WI38 (cell line): ENCODE data around the gene BARHL2.

Experiments
- H3K4me3 ChIP-seq: 2 replicates; pipeline ENCODE4 v1.5.1; 2011; ENCODE audit warnings: low read depth, mild to moderate bottlenecking, control low read depth, low read length
- TF ChIP-seq, protein P1 (sequence below): IDR thresholded peaks from 2 replicates; pipeline ENCODE4 v1.5.1; 2012; ENCODE audit warnings: low read depth, mild to moderate bottlenecking, control low read depth, low read length

The BARHL2 gene

DNA sequence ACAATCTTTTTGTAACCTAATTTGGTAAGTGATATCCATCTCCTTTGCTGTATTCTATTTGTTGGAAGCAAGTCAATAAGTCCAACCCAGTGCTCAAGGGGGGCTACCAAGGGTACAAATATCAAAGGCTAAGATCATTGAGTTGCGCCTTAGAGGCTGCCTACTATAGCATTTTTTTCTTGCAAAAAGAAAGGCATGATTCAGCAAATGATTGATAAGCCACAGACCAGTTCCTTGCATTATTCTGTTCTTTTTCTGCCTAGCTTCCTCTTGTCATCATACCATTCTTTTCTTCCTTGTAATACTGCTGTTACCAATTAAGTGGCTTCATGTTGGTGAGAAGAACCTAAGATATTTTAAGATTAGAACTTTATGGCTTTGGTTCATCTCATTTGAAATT is 29.8 kb upstream of the BARHL2 start:
- TF ChIP-seq, protein P1, sequence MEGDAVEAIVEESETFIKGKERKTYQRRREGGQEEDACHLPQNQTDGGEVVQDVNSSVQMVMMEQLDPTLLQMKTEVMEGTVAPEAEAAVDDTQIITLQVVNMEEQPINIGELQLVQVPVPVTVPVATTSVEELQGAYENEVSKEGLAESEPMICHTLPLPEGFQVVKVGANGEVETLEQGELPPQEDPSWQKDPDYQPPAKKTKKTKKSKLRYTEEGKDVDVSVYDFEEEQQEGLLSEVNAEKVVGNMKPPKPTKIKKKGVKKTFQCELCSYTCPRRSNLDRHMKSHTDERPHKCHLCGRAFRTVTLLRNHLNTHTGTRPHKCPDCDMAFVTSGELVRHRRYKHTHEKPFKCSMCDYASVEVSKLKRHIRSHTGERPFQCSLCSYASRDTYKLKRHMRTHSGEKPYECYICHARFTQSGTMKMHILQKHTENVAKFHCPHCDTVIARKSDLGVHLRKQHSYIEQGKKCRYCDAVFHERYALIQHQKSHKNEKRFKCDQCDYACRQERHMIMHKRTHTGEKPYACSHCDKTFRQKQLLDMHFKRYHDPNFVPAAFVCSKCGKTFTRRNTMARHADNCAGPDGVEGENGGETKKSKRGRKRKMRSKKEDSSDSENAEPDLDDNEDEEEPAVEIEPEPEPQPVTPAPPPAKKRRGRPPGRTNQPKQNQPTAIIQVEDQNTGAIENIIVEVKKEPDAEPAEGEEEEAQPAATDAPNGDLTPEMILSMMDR = no peak
- H3K4me3 ChIP-seq = no peak overlapping the region

DNA sequence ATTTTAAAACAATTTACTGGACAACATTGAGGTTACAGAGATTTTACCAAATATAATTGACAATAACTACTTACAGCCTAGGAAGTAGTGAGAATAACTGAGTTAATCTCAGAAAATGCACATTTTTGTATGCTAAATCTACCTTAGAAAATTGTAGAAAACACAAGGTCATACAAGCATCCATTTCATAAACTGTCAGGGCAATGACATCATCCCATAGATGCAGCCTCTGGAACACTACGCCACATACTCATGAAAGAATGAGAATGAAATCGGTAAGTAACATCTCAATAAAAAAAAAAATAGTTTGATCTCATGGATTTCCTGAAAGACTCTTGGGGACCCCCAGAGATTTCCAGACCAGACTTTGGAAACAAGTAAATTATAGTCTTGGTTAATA is 28.9 kb upstream of the BARHL2 start:
- TF ChIP-seq, protein P1 = no peak
- no peak overlapping the region for H3K4me3 ChIP-seq

DNA sequence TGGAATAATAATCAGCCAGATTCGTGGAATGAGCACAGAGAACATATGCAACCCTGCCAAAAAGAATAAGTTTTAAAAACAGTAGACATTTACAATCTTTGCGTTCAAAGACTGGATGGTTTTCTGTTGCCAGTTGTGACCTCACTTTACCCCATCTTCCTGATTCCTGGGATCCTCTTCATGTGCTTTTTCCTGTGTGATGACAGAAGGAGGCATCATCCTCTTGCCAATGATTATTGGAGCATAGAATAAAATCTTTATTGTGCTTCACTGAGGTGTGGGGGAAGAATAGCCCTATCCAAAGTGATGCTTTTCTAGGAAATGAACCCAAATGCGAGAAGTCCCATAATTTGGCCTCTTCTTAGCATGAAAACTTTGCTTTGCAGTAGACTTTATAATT is 15.0 kb upstream of the BARHL2 start:
- no peak overlapping the region for H3K4me3 ChIP-seq
- TF ChIP-seq, protein P1 = no peak

DNA sequence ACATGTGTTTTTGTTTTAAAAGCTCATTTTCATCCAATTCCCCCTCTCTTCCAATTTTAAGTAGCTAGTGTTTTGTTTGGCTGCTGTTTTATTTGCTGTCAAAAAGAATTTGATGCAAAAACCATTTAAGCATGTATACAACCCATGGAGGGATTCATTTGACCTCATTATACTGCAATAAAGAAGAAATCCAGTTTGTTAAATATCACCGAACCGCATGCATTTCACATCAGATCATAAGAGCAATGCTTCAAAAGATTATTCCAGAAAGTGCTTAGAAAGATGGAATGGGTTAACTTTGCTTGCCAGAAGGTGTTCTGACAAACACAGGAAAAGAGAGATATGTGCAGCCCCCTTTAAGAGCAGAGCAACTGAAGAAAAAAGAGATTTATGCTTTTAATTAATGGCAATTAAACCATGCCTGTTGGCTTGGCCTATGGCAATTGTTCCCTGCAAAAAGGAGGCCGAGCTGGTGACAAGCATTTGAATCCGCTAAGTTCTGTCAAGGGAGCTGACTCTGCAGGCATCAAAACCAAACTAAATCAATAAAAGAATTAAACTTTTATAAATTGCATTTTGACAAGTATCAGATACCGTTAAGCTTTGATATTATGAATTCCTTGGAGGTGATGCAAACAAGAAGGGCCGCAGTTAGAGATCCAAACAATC is 14.4 kb upstream of the BARHL2 start:
- TF ChIP-seq, protein P1 = no peak
- H3K4me3 ChIP-seq = no peak overlapping the region

DNA sequence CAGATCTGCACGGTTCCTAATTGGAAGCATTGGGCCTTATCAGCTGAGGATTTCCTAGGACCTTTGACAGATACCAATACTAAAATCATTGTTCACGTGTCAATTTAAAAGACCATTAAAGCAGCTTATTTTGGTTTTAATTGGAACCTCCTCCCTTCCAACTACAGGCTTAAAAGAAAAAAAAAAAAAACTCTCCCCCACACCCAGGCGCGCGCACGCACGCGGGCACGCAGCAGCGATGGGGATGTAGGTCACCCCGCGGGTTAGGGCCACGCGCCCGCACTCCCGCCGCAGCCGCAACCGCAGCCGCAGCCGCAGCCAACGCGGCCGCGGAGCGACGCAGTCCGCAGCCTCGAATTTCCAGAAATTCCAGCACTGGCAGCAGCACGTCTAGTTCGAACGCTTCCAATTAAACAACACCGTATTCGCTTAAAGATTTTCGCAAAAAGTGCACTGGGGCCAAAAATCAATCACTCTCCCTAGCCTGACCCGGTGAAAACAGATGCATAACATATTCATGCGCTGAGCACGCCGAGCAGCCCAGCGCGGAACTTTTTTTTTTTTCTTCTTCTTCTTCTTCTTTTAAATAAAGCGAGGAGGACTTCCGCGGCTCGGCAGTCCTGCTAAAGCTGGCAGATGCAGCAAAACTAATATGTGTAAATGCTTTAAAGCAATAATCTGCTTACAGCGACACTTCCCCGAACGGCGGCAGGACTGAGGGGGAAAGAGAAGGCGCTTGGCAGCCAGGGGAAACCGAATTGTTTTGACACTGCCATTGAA is 13.3 kb upstream of the BARHL2 start:
- H3K4me3 ChIP-seq = peak overlapping the region; percentile 42
- TF ChIP-seq, protein P1 = no peak

DNA sequence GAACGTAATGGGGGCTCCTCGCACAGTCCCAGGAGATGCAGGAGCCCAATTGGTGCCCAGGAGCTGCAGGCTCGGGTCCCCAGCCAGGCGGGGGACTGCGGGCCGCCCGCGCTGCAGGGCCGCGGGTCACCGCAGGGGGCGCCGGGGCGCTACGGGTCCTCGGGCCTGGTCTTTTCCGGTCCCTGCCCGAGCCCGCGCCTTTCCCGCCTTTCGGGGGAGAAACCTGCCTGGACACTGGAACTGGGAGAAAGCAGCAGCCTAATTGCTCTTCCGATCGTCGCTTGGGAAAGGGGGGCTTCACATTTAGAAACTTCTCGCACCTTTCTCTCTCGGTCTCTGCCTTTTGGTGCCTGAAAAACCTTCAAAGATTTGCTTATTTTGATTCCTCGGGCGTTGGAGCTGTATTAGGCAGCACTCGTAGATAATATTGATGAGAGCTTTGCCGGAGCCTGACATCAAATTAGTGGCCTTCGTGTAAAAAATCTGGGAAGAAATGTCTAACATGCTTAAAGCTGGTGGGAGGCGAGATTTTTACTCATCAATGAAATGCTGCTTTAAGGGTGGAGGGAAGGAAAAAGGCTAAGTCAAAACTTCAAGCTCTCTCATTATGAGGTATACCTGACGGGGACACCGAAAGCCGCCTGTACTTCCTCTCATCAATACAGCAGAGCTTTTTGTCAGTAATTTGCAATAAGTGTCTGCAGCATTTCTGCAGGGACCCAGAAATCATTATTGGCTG is 12.6 kb upstream of the BARHL2 start:
- H3K4me3 ChIP-seq = no peak overlapping the region
- TF ChIP-seq, protein P1 = peak; percentile 12; the same call in 1 of the 2 replicates
